NT2/D1 (cell line): Measurements from ENCODE around the gene DOK6.
"Not testable (repeated sequence)": the region's sequence is repeated elsewhere in the genome, so short reads cannot be mapped to it uniquely, and the experiment has no call there.

Experiments used
- DNase-seq: peaks from one replicate; pipeline ENCODE4 v3.0.0-alpha.2; 2011; ENCODE audit warnings: low read depth, low spot score
- H3K27me3 ChIP-seq: 2 replicates; pipeline ENCODE4 v1.6.0; 2011; ENCODE audit warnings: mild to moderate bottlenecking; ENCODE audit not compliant: insufficient read length, insufficient read depth
- H3K36me3 ChIP-seq: 2 replicates; pipeline ENCODE4 v1.6.1; 2011; ENCODE audit warnings: mild to moderate bottlenecking, low read length, mixed read lengths; ENCODE audit not compliant: insufficient read depth, insufficient read length
- H3K4me1 ChIP-seq: 2 replicates; pipeline ENCODE4 v1.5.1; 2011; ENCODE audit not compliant: insufficient read depth, insufficient read length
- H3K4me3 ChIP-seq: 2 replicates; pipeline ENCODE4 v1.5.1; 2011; ENCODE audit warnings: low read depth; ENCODE audit not compliant: insufficient read length
- H3K9ac ChIP-seq: 2 replicates; pipeline ENCODE4 v1.6.0; 2011; ENCODE audit warnings: low read depth; ENCODE audit not compliant: insufficient read length
- H3K9me3 ChIP-seq: 2 replicates; pipeline ENCODE4 v1.5.1; 2011; ENCODE audit warnings: mild to moderate bottlenecking, low read length; ENCODE audit not compliant: insufficient read depth
- SUZ12 ChIP-seq: IDR thresholded peaks from 2 replicates; pipeline ENCODE4 v1.6.1; 2011; ENCODE audit not compliant: insufficient read length, insufficient read depth; ENCODE audit errors: extremely low read depth
- YY1 ChIP-seq: IDR thresholded peaks from 2 replicates; pipeline ENCODE4 v1.6.1; 2011; ENCODE audit not compliant: insufficient read length, insufficient read depth
- ZNF274 ChIP-seq: IDR thresholded peaks from 2 replicates; pipeline ENCODE4 v1.6.1; 2011; ENCODE audit warnings: mild to moderate bottlenecking, low read depth, low read length

The DOK6 gene

DNA sequence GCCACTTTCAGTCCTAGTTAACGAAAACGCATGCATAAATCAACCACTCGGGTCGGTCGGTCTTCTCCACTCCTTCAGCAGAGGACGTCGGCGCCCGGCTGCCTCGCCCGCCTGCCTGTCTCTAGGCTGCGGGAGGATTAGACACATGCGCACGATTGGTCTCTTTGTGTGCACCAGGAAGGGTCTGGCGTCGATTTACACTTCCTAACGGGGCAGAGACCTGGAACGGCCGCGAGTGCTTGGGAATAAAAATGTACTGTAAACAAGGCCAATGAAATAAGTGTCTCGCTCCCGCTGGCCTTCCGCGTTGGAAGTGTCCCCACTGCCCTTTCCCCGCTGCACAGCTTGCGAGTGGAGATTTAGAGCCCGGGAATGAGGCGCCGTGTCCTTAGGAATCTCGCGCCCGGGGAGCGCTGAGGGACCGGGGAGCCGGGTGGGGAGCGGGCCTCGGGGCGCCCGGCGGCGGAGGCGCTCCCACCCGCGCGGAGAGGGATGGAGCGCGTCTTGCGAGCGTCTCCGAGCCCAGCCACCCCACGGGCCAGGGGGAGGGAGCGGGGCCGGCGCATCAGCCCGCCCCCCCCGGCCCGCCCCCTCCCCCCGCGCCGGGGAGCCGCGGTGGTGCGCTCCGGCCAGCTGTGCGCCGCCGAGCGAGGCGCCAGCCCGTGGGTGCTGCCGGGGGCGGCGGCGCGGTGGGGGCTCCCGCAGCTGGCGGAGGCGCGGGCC, at the start of gene DOK6:
DOK6 (plus strand) TSS at position 636 of the 723 bp plus-strand sequence.
- Histone ChIP-seq H3K4me3 (peak within 1 kb of the TSS; percentile 68), H3K9ac (peak within 1 kb of the TSS; percentile 82), H3K9me3 (no peaks in the 10 kb centered on the region), H3K36me3 (no peaks in the 10 kb centered on the region), H3K4me1 (no peaks in the 10 kb centered on the region), H3K27me3 (peaks cover 24% of the 10 kb centered on the region)
- TF ChIP-seq YY1 (no peak), ZNF274 (no peak), SUZ12 (no peak)
- DNase-seq: peak; percentile 51

DNA sequence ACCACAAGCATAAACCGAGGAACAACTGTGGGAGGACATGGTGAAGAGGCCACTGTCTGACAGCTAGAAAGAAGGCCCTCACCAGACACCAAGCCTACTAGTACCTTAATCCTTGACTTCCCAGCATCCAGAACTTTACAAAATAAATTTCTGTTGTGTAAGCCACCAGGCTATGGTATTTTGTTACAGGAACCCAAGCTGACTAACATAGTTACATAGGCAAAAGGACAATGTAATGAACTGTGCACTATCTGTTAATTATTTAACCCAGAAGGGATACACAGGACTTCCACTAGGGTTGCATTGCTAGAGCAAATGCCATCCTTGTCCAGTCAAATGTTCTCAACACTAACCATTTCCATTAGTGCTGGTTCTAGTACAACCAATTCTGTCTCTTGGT, 47.7 kb upstream of the DOK6 start:
- Histone ChIP-seq H3K4me3 (no peak overlapping the region), H3K36me3 (no peaks in the 10 kb centered on the region), H3K9ac (no peak overlapping the region), H3K4me1 (no peaks in the 10 kb centered on the region), H3K9me3 (no peaks in the 10 kb centered on the region), H3K27me3 (no peaks in the 10 kb centered on the region)
- no peak for DNase-seq
- no peak for TF ChIP-seq ZNF274
- no peak for TF ChIP-seq SUZ12
- TF ChIP-seq YY1: no peak

- Histone ChIP-seq H3K4me3 (no peak overlapping the region), H3K9ac (no peak overlapping the region), H3K9me3 (no peaks in the 10 kb centered on the region; the same call in 1 of the 2 replicates), H3K4me1 (no peaks in the 10 kb centered on the region), H3K27me3 (no peaks in the 10 kb centered on the region), H3K36me3 (no peaks in the 10 kb centered on the region)
- no peak for DNase-seq
- TF ChIP-seq YY1: no peak
- TF ChIP-seq ZNF274: no peak
- no peak for TF ChIP-seq SUZ12
Measured at GRCh38 chr18:69357590-69357989, 43.1 kb upstream of the DOK6 start.

GRCh38 chr18:69358212-69358895, 42.3 kb upstream of the DOK6 start:
- Histone ChIP-seq H3K36me3 (no peaks in the 10 kb centered on the region), H3K4me1 (no peaks in the 10 kb centered on the region), H3K4me3 (no peak overlapping the region), H3K9ac (no peak overlapping the region), H3K9me3 (no peaks in the 10 kb centered on the region; the same call in 1 of the 2 replicates), H3K27me3 (no peaks in the 10 kb centered on the region)
- TF ChIP-seq YY1 (no peak), SUZ12 (no peak), ZNF274 (no peak)
- DNase-seq: no peak

GRCh38 chr18:69359768-69360167, 40.9 kb upstream of the DOK6 start:
- not testable (repeated sequence) for H3K4me3 ChIP-seq, H3K9me3 ChIP-seq, H3K4me1 ChIP-seq, H3K27me3 ChIP-seq, H3K36me3 ChIP-seq, DNase-seq, H3K9ac ChIP-seq

- no peaks in the 10 kb centered on the region; the same call in 1 of the 2 replicates for H3K9me3 ChIP-seq
- H3K36me3 ChIP-seq: no peaks in the 10 kb centered on the region
- no peaks in the 10 kb centered on the region for H3K4me1 ChIP-seq
- DNase-seq: no peak
- H3K27me3 ChIP-seq: no peaks in the 10 kb centered on the region
- H3K9ac ChIP-seq: no peak overlapping the region
- no peak for TF ChIP-seq SUZ12
- TF ChIP-seq ZNF274: no peak
- no peak for TF ChIP-seq YY1
- no peak overlapping the region for H3K4me3 ChIP-seq
Measured at GRCh38 chr18:69364930-69365329, 35.8 kb upstream of the DOK6 start.

- Histone ChIP-seq H3K9me3 (no peaks in the 10 kb centered on the region; the same call in 1 of the 2 replicates), H3K4me1 (no peaks in the 10 kb centered on the region), H3K27me3 (no peaks in the 10 kb centered on the region), H3K4me3 (no peak overlapping the region), H3K9ac (no peak overlapping the region), H3K36me3 (no peaks in the 10 kb centered on the region)
- DNase-seq: no peak
- TF ChIP-seq ZNF274 (no peak), SUZ12 (no peak), YY1 (no peak)
Measured at GRCh38 chr18:69365658-69366057, 35.0 kb upstream of the DOK6 start.
